ENCODE data around the gene PTPRE. TPM values are rescaled to one million over a fixed set of nuclear protein-coding genes. Genes with fewer than 3 reads are reported as not detected.

Gene PTPRE
- total and polyA plus RNA-seq, 2 experiments from 2014 or later = 4.2 to 8.8 TPM

DNA sequence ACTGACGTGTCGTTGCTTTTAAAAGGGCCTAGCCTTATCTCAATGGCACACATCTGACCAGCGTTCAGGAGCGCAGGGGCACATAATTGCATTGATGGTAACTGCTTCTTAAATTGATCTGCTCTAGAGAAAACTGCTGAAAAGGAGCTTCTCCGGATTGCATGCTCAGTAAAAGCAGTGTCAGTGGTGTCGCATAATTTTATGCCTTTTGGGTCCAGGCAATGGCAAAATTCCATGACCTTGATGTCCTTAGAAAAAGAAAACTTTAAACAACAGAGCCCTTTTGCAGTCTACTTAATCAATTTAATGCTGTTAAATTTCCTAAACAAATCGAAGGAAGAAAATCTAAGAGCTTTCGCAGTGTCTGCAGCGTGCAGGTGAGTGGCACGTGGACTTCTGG lies 75.7 kb downstream of the PTPRE start:
- no peaks in the 10 kb centered on the region for H3K36me3 ChIP-seq
- H3K4me1 ChIP-seq (ENCODE audit: low read depth) = no peaks in the 10 kb centered on the region
- no peaks in the 10 kb centered on the region for H3K9me3 ChIP-seq (ENCODE audit: low read depth)
- no peak overlapping the region for H3K4me3 ChIP-seq
- H3K27me3 ChIP-seq = no peaks in the 10 kb centered on the region
- no peak for DNase-seq (ENCODE audit: low read depth in 1 of 2, low spot score in 1 of 2)
- TF ChIP-seq, protein P1, sequence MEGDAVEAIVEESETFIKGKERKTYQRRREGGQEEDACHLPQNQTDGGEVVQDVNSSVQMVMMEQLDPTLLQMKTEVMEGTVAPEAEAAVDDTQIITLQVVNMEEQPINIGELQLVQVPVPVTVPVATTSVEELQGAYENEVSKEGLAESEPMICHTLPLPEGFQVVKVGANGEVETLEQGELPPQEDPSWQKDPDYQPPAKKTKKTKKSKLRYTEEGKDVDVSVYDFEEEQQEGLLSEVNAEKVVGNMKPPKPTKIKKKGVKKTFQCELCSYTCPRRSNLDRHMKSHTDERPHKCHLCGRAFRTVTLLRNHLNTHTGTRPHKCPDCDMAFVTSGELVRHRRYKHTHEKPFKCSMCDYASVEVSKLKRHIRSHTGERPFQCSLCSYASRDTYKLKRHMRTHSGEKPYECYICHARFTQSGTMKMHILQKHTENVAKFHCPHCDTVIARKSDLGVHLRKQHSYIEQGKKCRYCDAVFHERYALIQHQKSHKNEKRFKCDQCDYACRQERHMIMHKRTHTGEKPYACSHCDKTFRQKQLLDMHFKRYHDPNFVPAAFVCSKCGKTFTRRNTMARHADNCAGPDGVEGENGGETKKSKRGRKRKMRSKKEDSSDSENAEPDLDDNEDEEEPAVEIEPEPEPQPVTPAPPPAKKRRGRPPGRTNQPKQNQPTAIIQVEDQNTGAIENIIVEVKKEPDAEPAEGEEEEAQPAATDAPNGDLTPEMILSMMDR (IDR thresholded peaks at IDR 0.05; ENCODE audit: low read depth, low read length) = no peak
- H3K27ac ChIP-seq = no peak overlapping the region

DNA sequence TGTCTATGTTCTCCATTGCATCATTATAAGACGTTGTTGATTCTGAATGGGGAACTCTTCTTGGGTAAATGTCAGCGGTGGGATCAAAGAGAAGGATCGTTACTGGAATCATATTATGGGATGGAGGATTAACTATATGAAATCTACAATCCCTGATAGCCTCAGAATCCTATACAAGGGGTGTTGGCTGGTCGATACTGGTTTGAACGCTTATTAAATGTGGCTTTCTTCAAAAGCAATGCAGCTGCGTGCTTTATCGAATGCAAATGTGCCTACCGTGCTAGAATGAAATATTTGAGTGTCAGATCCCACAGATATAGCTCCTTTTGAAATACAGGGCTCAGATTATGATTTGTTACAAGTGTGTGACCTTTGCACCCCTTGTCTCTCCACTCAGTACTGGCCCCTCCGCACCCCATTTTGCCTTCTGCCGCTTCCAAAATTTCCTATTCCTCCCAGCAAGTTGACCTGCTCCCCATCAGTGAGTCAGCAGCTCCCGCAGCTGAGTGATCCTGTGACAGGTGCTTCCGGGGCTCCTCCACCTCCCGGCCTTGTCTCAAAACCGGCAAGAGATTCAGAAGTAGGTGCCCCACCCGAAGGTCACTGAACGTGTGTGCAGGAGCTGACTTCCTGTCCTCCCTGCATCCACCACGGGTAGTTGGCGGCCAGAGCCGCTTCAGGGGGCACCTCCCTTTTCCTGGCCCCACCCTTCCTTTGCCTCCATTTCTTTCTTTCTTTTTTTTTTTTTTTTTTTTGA lies 76.6 kb downstream of the PTPRE start:
- DNase-seq (ENCODE audit: low read depth in 1 of 2, low spot score in 1 of 2) = no peak
- Histone ChIP-seq H3K9me3 (ENCODE audit: low read depth) (no peaks in the 10 kb centered on the region), H3K36me3 (no peaks in the 10 kb centered on the region), H3K27me3 (no peaks in the 10 kb centered on the region), H3K4me3 (no peak overlapping the region), H3K4me1 (ENCODE audit: low read depth) (no peaks in the 10 kb centered on the region), H3K27ac (no peak overlapping the region)
- TF ChIP-seq, protein P1 (IDR thresholded peaks at IDR 0.05; ENCODE audit: low read depth, low read length) = no peak

DNA sequence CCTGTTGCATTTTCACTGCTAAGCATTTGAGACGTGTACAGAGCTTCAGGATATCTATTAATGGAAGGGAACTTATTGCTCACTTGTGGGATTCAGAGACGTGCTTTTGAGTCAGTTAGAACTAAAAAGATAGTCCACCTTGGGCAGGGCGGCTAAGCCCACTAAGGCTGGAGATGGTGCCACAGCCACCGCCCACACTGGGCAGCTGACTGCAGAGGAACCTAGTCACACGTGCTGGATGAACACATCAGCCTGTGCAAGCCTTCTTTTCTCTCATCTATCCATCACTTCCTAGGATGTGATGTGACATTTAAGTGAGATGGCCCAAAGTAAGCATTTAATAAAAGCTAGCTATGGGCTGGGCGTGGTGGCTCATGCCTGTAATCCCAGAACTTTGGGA lies 78.0 kb downstream of the PTPRE start:
- no peaks in the 10 kb centered on the region for H3K27me3 ChIP-seq
- H3K4me1 ChIP-seq (ENCODE audit: low read depth) = no peaks in the 10 kb centered on the region
- no peak for DNase-seq (ENCODE audit: low read depth in 1 of 2, low spot score in 1 of 2)
- no peak overlapping the region for H3K4me3 ChIP-seq
- no peaks in the 10 kb centered on the region for H3K36me3 ChIP-seq
- no peak overlapping the region for H3K27ac ChIP-seq
- H3K9me3 ChIP-seq (ENCODE audit: low read depth) = no peaks in the 10 kb centered on the region
- TF ChIP-seq, protein P1 (IDR thresholded peaks at IDR 0.05; ENCODE audit: low read depth, low read length) = no peak

DNA sequence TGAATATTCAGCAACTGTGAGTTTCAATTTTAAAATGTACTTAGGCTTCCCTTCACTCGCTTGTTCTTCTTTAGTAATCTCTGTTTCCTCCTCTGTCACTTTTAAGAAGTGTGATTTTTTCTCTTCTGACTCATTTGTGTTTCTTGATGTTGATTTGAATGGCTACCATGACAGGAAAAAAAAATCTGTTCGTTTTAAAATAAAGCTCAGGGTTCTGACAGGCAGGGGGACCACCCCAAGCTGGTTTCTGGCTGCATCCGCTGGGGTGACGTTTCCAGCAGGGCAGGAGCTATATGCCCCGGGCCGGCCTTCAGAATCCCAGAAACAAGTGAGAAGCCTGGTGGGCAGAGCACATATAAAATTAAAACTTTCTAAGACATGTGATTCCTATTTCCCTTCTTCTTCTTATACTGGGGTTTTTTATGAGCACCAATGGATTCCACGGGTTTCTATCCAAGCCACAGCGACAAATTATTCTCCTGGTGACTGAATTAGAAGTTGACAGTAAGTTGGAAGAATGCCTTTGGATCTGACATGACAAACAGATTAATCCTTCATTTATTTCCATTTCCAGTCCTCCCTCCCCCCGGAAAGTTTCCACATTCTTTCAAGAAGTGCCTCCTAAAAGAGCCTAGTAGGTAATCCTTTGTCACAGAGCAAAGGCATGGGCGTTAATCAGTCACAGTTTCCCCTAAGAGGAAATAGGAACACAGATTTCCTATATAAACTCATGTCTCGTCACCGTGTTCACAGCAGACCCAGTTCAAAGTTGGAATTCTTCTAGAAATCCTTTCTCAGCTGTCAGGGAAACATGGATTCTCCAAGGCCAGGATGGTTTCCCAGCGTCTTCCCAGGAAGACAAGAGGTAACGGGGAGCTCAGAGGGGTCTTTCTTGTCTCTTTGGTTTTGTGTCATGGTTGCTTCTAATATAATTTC lies 79.9 kb downstream of the PTPRE start:
- H3K9me3 ChIP-seq (ENCODE audit: low read depth) = no peaks in the 10 kb centered on the region
- H3K4me3 ChIP-seq = no peak overlapping the region
- no peaks in the 10 kb centered on the region for H3K36me3 ChIP-seq
- DNase-seq (ENCODE audit: low read depth in 1 of 2, low spot score in 1 of 2) = no peak
- TF ChIP-seq, protein P1 (IDR thresholded peaks at IDR 0.05; ENCODE audit: low read depth, low read length) = no peak
- H3K4me1 ChIP-seq (ENCODE audit: low read depth) = no peaks in the 10 kb centered on the region
- no peaks in the 10 kb centered on the region for H3K27me3 ChIP-seq
- no peak overlapping the region for H3K27ac ChIP-seq

DNA sequence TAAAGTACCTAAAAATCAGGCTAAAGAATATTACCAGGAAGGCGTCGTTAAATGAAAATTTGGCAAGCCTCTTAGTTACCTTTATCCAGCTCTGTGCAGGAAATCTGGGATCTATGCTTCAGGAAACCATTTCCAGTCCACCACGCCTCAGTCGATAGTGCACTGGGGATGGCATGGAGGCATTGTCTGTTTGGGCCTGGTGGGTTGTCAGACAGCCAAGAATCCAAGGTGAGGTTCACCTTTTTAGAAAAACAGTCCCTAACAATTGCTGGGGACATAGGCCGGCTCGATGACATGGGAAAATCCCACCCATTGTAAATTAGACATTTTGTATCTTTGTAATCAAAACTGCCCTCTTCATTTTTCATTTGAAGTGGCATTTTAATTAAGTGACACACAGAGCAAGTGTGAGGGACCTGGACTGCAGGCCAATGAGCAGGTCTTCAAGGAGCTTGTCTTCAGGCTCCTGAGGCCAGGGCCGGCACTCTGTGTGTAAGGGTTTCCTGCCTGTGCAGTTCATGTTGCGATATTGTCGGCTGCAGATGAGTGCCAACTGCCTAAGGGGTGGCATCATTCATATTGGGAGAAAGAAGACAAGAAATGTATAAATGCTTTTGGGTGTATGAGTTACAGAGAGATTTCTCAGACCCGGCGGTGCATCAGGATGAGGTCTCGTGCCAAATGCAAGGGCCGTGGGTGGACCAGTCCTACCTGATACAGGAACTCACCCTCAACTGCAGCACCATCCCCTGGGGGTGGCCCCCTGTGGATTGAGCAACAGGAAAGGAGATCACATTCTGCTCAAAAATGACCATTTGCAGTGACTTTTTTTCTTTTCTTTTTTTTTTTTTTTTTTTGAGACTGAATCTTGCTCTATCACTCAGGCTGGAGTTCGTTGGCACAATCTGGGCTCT lies 80.8 kb downstream of the PTPRE start:
- no peak for DNase-seq (ENCODE audit: low read depth in 1 of 2, low spot score in 1 of 2)

More for the DNA sequence above, 80.8 kb downstream of the PTPRE start:
- Histone ChIP-seq H3K4me1 (ENCODE audit: low read depth) (no peaks in the 10 kb centered on the region), H3K27me3 (no peaks in the 10 kb centered on the region), H3K4me3 (no peak overlapping the region), H3K36me3 (no peaks in the 10 kb centered on the region), H3K9me3 (ENCODE audit: low read depth) (no peaks in the 10 kb centered on the region), H3K27ac (no peak overlapping the region)
- TF ChIP-seq, protein P1 (IDR thresholded peaks at IDR 0.05; ENCODE audit: low read depth, low read length) = no peak

All from cardiac muscle cell (in vitro differentiated cells and primary cell).